ENCODE results near the gene PRKACA. TPM values are rescaled to one million over a fixed set of nuclear protein-coding genes. Genes with fewer than 3 reads are reported as not detected.
A peak's percentile ranks its signal among the peaks of the same experiment; 100 is the strongest.

PRKACA gene
- total RNA-seq, 2 donors from 2014 or later: 34.8 to 106 TPM

- Histone ChIP-seq H3K9me3 (no peaks in the 10 kb centered on the region), H3K4me3 (no peak overlapping the region), H3K27ac (peak overlapping the region; percentile 60 to 68), H3K27me3 (replicated peaks; ENCODE audit: insufficient read depth) (no peaks in the 10 kb centered on the region), H3K4me1 (replicated peaks) (peaks cover 8% of the 10 kb centered on the region), H3K36me3 (no peaks in the 10 kb centered on the region)
- WGBS: 88% methylated on average over 18 of the region's 18 CpGs
- TF ChIP-seq POLR2A (IDR thresholded peaks at IDR 0.05): no peak
- TF ChIP-seq POLR2AphosphoS5 (IDR thresholded peaks at IDR 0.05): no peak
- TF ChIP-seq CTCF (IDR thresholded peaks at IDR 0.05): no peak
- DNase-seq (ENCODE audit: low spot score): no peak
- intact Hi-C loops (cut with DNase I): no loop called here
Measured at GRCh38 chr19:14113762-14114414, 3.7 kb downstream of the PRKACA start.

- Histone ChIP-seq H3K27ac (peak overlapping the region; percentile 60 to 68), H3K4me1 (replicated peaks) (peaks cover 8% of the 10 kb centered on the region), H3K27me3 (replicated peaks; ENCODE audit: insufficient read depth) (no peaks in the 10 kb centered on the region), H3K9me3 (no peaks in the 10 kb centered on the region), H3K4me3 (no peak overlapping the region), H3K36me3 (no peaks in the 10 kb centered on the region)
- no peak for TF ChIP-seq CTCF (IDR thresholded peaks at IDR 0.05)
- TF ChIP-seq POLR2AphosphoS5 (IDR thresholded peaks at IDR 0.05): no peak
- TF ChIP-seq POLR2A (IDR thresholded peaks at IDR 0.05): no peak
- WGBS: 41% methylated on average over 12 of the region's 12 CpGs
- intact Hi-C loops (cut with DNase I): no loop called here
- no peak for DNase-seq (ENCODE audit: low spot score)
Measured at GRCh38 chr19:14112809-14113385, 4.7 kb downstream of the PRKACA start.

- intact Hi-C loops (cut with DNase I): no loop called here
- 60% methylated on average over 12 of the region's 12 CpGs for WGBS
- peaks cover 8% of the 10 kb centered on the region for H3K4me1 ChIP-seq (replicated peaks)
- TF ChIP-seq POLR2AphosphoS5 (IDR thresholded peaks at IDR 0.05) (no peak), CTCF (IDR thresholded peaks at IDR 0.05) (no peak)
- peak overlapping the region; percentile 60 to 68 for H3K27ac ChIP-seq
- H3K9me3 ChIP-seq: no peaks in the 10 kb centered on the region
- no peaks in the 10 kb centered on the region for H3K36me3 ChIP-seq
- H3K4me3 ChIP-seq: no peak overlapping the region
- no peaks in the 10 kb centered on the region for H3K27me3 ChIP-seq (replicated peaks; ENCODE audit: insufficient read depth)
- no peak for DNase-seq (ENCODE audit: low spot score)
Measured at GRCh38 chr19:14112051-14112808, 5.3 kb downstream of the PRKACA start.

- H3K4me1 ChIP-seq (replicated peaks): peaks cover 8% of the 10 kb centered on the region
- no peak overlapping the region for H3K4me3 ChIP-seq
- peaks cover 0 to 3% of the 10 kb centered on the region in 2 donors for H3K36me3 ChIP-seq
- intact Hi-C loops (cut with DNase I): no loop called here
- no peaks in the 10 kb centered on the region for H3K9me3 ChIP-seq
- no peaks in the 10 kb centered on the region for H3K27me3 ChIP-seq (replicated peaks; ENCODE audit: insufficient read depth)
- no peak overlapping the region for H3K27ac ChIP-seq
- WGBS: 94% methylated on average over 1 of the region's 1 CpG
- no peak for DNase-seq (ENCODE audit: low spot score)
- TF ChIP-seq POLR2A (IDR thresholded peaks at IDR 0.05) (no peak), CTCF (IDR thresholded peaks at IDR 0.05) (no peak), POLR2AphosphoS5 (IDR thresholded peaks at IDR 0.05) (no peak)
Measured at GRCh38 chr19:14111486-14111885, 6.1 kb downstream of the PRKACA start.

All from prostate gland (tissue), 2 donors.